Amygdala (tissue), 56 donors: ENCODE measurements around the gene BTLA.
"Not testable (repeated sequence)": the region's sequence is repeated elsewhere in the genome, so short reads cannot be mapped to it uniquely, and the experiment has no call there.

ENCODE experiments used
- DNase-seq, 56 donors: peaks; one replicate each; lab custom pipeline; 2025; lab: John Stamatoyannopoulos, UW

BTLA gene

GRCh38 chr3:112456147-112456546 is 43.1 kb downstream of the BTLA start:
- no peak for DNase-seq

- DNase-seq = no peak
These were observed 50.3 kb downstream of the BTLA start for GRCh38 chr3:112448939-112449338.

GRCh38 chr3:112446343-112446742 is 52.9 kb downstream of the BTLA start:
- DNase-seq = no peak

- no peak for DNase-seq
These were observed 53.4 kb downstream of the BTLA start for GRCh38 chr3:112445839-112446238.

GRCh38 chr3:112437146-112438022 is 61.9 kb downstream of the BTLA start:
- no peak for DNase-seq

GRCh38 chr3:112429960-112430359 is 69.3 kb downstream of the BTLA start:
- no peak for DNase-seq

GRCh38 chr3:112427123-112427522 is 72.1 kb downstream of the BTLA start:
- no peak for DNase-seq

GRCh38 chr3:112425858-112426750 is 73.2 kb downstream of the BTLA start:
- no peak for DNase-seq

- DNase-seq = no peak
These were observed 73.9 kb downstream of the BTLA start for GRCh38 chr3:112425382-112425781.

GRCh38 chr3:112424394-112424793 is 74.9 kb downstream of the BTLA start:
- DNase-seq = no peak

GRCh38 chr3:112422921-112423320 is 76.4 kb downstream of the BTLA start:
- not testable (repeated sequence) for DNase-seq

GRCh38 chr3:112418526-112418925 is 80.7 kb downstream of the BTLA start:
- DNase-seq = not testable (repeated sequence)

- DNase-seq = no peak
These were observed 81.5 kb downstream of the BTLA start for GRCh38 chr3:112417696-112418318.

GRCh38 chr3:112416391-112417212 is 82.7 kb downstream of the BTLA start:
- no peak for DNase-seq

GRCh38 chr3:112415390-112415789 is 83.9 kb downstream of the BTLA start:
- no peak for DNase-seq
